Astrocyte of the cerebellum (primary cell): ENCODE measurements around the gene MAP3K15.

Source experiments
- DNase-seq: peaks from one replicate; pipeline ENCODE4 v3.0.0-alpha.2; 2011; ENCODE audit warnings: low read depth
- H3K4me3 ChIP-seq: 2 replicates; pipeline ENCODE4 v1.5.1; 2011; ENCODE audit warnings: mild to moderate bottlenecking, low read depth, low read length, moderate library complexity
- in situ Hi-C: cut with HindIII; loops from 2 replicates; pipeline ENCODE4 v1.10.0; 2017; ENCODE audit warnings: low sequenced_read_pairs
- TF ChIP-seq, protein P1 (sequence below): IDR thresholded peaks from 2 replicates; pipeline ENCODE4 v1.5.1; 2012; ENCODE audit warnings: low read length, low read depth, moderate library complexity, mild to moderate bottlenecking; ENCODE audit errors: missing control alignments

The MAP3K15 gene

DNA sequence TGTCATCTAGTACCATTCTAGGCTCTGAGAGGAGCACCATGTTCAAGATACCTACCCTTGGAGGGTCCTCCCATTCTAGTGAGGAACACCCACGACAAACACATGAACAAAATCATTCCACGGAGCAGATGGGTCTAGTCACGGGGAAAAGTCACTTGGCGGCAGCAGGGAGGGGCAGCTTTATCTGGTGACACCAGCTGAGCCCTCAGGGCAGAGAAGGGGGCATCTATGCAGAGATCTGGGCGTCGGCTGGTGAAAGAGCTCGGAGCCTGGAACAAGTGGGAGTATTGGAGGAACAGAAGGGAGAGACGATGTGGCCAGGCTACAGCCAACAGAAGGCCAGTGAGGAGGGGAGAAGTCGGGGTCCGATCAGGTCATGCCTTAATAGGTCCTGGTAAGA is 183.5 kb downstream of the MAP3K15 start:
- H3K4me3 ChIP-seq, result no peak overlapping the region
- TF ChIP-seq, protein P1, sequence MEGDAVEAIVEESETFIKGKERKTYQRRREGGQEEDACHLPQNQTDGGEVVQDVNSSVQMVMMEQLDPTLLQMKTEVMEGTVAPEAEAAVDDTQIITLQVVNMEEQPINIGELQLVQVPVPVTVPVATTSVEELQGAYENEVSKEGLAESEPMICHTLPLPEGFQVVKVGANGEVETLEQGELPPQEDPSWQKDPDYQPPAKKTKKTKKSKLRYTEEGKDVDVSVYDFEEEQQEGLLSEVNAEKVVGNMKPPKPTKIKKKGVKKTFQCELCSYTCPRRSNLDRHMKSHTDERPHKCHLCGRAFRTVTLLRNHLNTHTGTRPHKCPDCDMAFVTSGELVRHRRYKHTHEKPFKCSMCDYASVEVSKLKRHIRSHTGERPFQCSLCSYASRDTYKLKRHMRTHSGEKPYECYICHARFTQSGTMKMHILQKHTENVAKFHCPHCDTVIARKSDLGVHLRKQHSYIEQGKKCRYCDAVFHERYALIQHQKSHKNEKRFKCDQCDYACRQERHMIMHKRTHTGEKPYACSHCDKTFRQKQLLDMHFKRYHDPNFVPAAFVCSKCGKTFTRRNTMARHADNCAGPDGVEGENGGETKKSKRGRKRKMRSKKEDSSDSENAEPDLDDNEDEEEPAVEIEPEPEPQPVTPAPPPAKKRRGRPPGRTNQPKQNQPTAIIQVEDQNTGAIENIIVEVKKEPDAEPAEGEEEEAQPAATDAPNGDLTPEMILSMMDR, result no peak
- in situ Hi-C loops, result loop anchor here (25.0 kb wide), 1 partner anchor 920 kb away; no protein-coding TSS in a partner anchor
- DNase-seq, result no peak

GRCh38 chrX:19326567-19326966 is 188.7 kb downstream of the MAP3K15 start:
- H3K4me3 ChIP-seq, result no peak overlapping the region
- DNase-seq, result no peak
- TF ChIP-seq, protein P1, result no peak
- in situ Hi-C loops, result loop anchor here (25.0 kb wide), 1 partner anchor 914 kb away; no protein-coding TSS in a partner anchor
